Sigmoid colon (tissue), 7 donors: Measurements from ENCODE around the gene KIF19. TPM values are rescaled to one million over a fixed set of nuclear protein-coding genes. Genes with fewer than 3 reads are reported as not detected.
A peak's percentile ranks its signal among the peaks of the same experiment; 100 is the strongest.

Experiments used
- DNase-seq: peaks from one replicate; pipeline ENCODE4 v3.0.0-alpha.2; 2019
- H3K27ac ChIP-seq, 4 donors: fragments of 200-600 bp; sonication (generic); one replicate each; pipeline ENCODE4 v1.5.1; 2016 to 2019; ENCODE audit warnings: mild to moderate bottlenecking in 1 of 4
- H3K27me3 ChIP-seq, 3 donors: fragments of 200-600 bp; sonication (generic); one replicate each; pipeline ENCODE4 v1.5.1; 2019; ENCODE audit warnings: mild to moderate bottlenecking in 1 of 3
- H3K36me3 ChIP-seq, 4 donors: fragments of 200-600 bp; sonication (generic); one replicate each; pipeline ENCODE4 v1.5.1; 2016 to 2019
- H3K4me1 ChIP-seq, 4 donors: fragments of 200-600 bp; sonication (generic); one replicate each; pipeline ENCODE4 v1.5.1; 2017 to 2019
- H3K4me3 ChIP-seq, 4 donors: fragments of 200-600 bp; sonication (generic); one replicate each; pipeline ENCODE4 v1.5.1; 2017 to 2019; ENCODE audit warnings: mild to moderate bottlenecking in 2 of 4, moderate library complexity in 1 of 4
- H3K9me3 ChIP-seq, 4 donors: fragments of 200-600 bp in 3 of 4; sonication (generic) in 3 of 4; one replicate each; pipeline versions ENCODE4 v1.5.1 to v1.6.1; 2013 to 2019
- CTCF ChIP-seq, 4 experiments: fragments of 450-650 bp in 3 of 4; fragments of 200-600 bp in 1 of 4; IDR thresholded peaks; one replicate each; pipeline ENCODE4 v1.5.1; 2016 to 2019; ENCODE audit warnings: antibody characterized with exemption in 4 of 4, mild to moderate bottlenecking in 3 of 4, moderate library complexity in 2 of 4
- EP300 ChIP-seq, 4 donors: sonication (generic); formaldehyde crosslinking; IDR thresholded peaks; one replicate each; pipeline ENCODE4 v1.6.1; 2017; ENCODE audit warnings: antibody characterized with exemption in 4 of 4
- POLR2A ChIP-seq, 2 donors: fragments of 450-650 bp; IDR thresholded peaks; one replicate each; pipeline ENCODE4 v1.6.1; 2016; ENCODE audit warnings: antibody characterized with exemption in 2 of 2, mild to moderate bottlenecking in 2 of 2, moderate library complexity in 2 of 2
- POLR2AphosphoS5 ChIP-seq, 4 donors: sonication (generic); formaldehyde crosslinking; IDR thresholded peaks; one replicate each; pipeline ENCODE4 v1.6.1; 2017; ENCODE audit warnings: antibody characterized with exemption in 4 of 4
- WGBS, 2 donors: extraction: QIAGEN DNeasy Blood & Tissue Kit; methylation state at CpG; one replicate each; pipeline ENCODE4 v1.1.7; 2013; 5-methylcytosine and 5-hydroxymethylcytosine counted together
- intact Hi-C: fragments of 100-400 bp; cut with DNase I; formaldehyde crosslinking; loops from one replicate; pipeline ENCODE4 v1.15.1; 2023
- polyA plus RNA-seq, 3 donors: library from polyadenylated mRNA; stranded (reverse); fragments of 200-250 nt; gene quantifications; one replicate each; pipeline ENCODE4 v1.2.3, GENCODE V29; 2013
- total RNA-seq, 4 donors: library from RNA; depleted of rRNA; stranded (reverse); fragments of >200 nt; gene quantifications; one replicate each; pipeline ENCODE4 v1.1.0, GENCODE V29; 2016
- donor health status: healthy with polysubstance abuse.
- donor health status: Bipolar disorder and iron deficiency.
- donor health status: healthy.

KIF19 gene
- total and polyA plus RNA-seq, 7 donors, result 0.36 to 3.3 (median 0.80) TPM; not detected in 1

DNA sequence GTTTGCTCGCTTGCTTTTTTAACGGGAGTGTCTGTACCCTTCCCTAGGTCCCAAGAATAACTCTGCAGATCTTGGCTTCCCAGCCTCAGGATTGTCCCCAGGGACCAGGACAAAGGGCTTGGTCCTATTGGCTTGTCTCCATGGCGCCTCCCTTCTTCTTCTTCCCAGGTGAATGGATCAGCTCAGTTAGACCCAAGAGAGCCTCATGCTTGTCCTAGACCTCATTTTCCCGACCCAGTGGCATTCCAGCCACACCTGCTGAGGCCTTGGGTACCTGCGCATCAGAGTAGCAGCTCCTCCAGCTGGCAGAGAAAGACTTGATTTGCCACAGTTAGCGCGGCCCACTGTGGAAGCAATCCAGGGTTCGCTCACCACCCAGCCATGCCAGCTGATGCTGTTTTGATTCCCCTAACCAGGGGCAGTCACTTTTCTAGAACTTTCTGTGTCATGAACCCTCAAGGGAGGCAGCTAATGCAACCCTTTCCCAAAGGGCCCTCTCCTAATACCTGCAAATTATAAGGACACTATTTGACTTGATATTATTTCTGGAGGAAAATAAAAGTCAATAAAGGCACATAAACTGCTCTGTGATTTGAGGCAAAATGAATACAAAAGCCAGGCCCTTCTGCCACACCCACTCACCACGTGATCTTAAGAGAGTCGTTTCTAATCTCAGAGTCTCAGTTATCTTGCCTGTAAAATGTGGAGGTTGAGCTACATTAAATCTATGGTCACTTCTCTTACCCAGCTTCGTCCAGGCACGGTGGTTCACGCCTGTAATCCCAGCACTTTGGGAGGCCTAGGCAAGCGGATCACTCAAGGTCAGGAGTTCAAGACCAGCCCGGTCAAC, 55.2 kb downstream of the KIF19 start:
- intact Hi-C loops, result loop anchor here (2.0 to 10.0 kb wide), 2 partner anchors 50 to 224 kb away; no protein-coding TSS in a partner anchor
- WGBS, 2 donors, result 42 to 76% methylated on average over 15 of the region's 15 CpGs

GRCh38 chr17:74383141-74383540, 57.1 kb downstream of the KIF19 start:
- TF ChIP-seq EP300 (IDR thresholded peaks at IDR 0.05) (no peak), POLR2A (IDR thresholded peaks at IDR 0.05) (no peak), CTCF (IDR thresholded peaks at IDR 0.05) (no peak), POLR2AphosphoS5 (IDR thresholded peaks at IDR 0.05) (no peak)
- Histone ChIP-seq H3K36me3 (no peaks in the 10 kb centered on the region), H3K27ac (no peak overlapping the region), H3K4me3 (no peak overlapping the region), H3K9me3 (no peaks in the 10 kb centered on the region), H3K4me1 (peaks cover 0 to 15% (median 13%) of the 10 kb centered on the region in 4 donors), H3K27me3 (no peaks in the 10 kb centered on the region)
- WGBS, 2 donors, result 92 to 93% methylated on average over 5 of the region's 5 CpGs
- intact Hi-C loops, result loop anchor here (10.0 kb wide), 1 partner anchor 222 kb away; no protein-coding TSS in a partner anchor
- DNase-seq, result no peak

More for the DNA sequence above, 55.2 kb downstream of the KIF19 start:
- Histone ChIP-seq H3K4me3 (no peak overlapping the region), H3K36me3 (no peaks in the 10 kb centered on the region), H3K27me3 (no peaks in the 10 kb centered on the region), H3K4me1 (peaks cover 0 to 15% (median 13%) of the 10 kb centered on the region in 4 donors), H3K27ac (no peak overlapping the region), H3K9me3 (no peaks in the 10 kb centered on the region)
- TF ChIP-seq EP300 (IDR thresholded peaks at IDR 0.05), result no peak
- no peak for TF ChIP-seq POLR2A (IDR thresholded peaks at IDR 0.05)
- TF ChIP-seq POLR2AphosphoS5 (IDR thresholded peaks at IDR 0.05), result no peak
- TF ChIP-seq CTCF (IDR thresholded peaks at IDR 0.05), result peak in 1 of 4 experiments; percentile 0
- no peak for DNase-seq

DNA sequence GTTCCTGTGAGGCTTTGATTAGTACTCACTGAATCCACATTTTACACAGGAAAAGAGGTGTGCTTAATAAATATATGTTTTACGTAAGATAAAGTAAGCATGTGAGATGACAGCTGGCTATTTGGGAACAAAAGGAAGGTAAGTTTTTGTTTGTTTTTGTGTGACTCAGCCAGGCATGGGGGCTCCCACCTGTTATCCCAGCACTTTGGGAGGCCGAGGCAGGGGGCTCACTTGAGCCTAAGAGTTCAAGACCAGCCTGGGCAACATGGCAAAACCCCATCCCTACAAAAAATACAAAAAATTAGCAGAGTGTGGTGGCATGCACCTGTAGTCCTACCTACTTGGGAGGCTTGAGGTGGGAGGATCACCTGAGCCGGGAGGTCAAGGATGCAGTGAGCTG, 59.2 kb downstream of the KIF19 start:
- Histone ChIP-seq H3K4me1 (peaks cover 0 to 3% (median 2%) of the 10 kb centered on the region in 4 donors), H3K36me3 (no peaks in the 10 kb centered on the region), H3K27me3 (no peaks in the 10 kb centered on the region), H3K9me3 (no peaks in the 10 kb centered on the region), H3K27ac (no peak overlapping the region), H3K4me3 (no peak overlapping the region)
- 84 to 88% methylated on average over 3 of the region's 3 CpGs for WGBS, 2 donors
- intact Hi-C loops, result loop anchor here (10.0 kb wide), 1 partner anchor 220 kb away; no protein-coding TSS in a partner anchor
- DNase-seq, result no peak
- no peak for TF ChIP-seq POLR2A (IDR thresholded peaks at IDR 0.05)
- no peak for TF ChIP-seq CTCF (IDR thresholded peaks at IDR 0.05)
- TF ChIP-seq POLR2AphosphoS5 (IDR thresholded peaks at IDR 0.05), result no peak
- no peak for TF ChIP-seq EP300 (IDR thresholded peaks at IDR 0.05)

DNA sequence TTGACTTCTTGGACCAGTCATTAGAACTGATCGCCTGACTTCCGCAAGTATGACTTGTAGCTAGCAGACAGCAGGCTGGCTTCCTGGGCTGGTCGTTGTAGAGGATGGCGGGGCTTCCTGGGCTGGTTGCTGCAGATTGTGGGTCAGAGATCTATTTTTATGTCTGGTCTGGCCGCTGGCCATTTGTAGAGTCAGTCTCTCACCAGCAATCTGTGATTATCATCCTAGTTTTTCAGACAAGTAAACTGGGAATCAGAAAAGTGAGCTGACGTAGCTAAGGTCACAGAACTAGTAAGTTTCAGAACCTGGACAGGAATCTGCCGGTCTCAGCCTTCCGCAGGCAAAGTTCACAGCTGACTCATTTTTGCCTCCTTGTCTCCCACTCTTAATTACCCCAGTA, 60.4 kb downstream of the KIF19 start:
- DNase-seq, result no peak
- intact Hi-C loops, result loop anchor here (10.0 kb wide), 1 partner anchor 218 kb away; no protein-coding TSS in a partner anchor
- no peak overlapping the region for H3K4me3 ChIP-seq
- TF ChIP-seq EP300 (IDR thresholded peaks at IDR 0.05), result no peak
- no peak for TF ChIP-seq CTCF (IDR thresholded peaks at IDR 0.05)
- TF ChIP-seq POLR2A (IDR thresholded peaks at IDR 0.05), result no peak
- no peak for TF ChIP-seq POLR2AphosphoS5 (IDR thresholded peaks at IDR 0.05)
- no peaks in the 10 kb centered on the region for H3K27me3 ChIP-seq
- no peaks in the 10 kb centered on the region for H3K4me1 ChIP-seq
- H3K9me3 ChIP-seq, result no peaks in the 10 kb centered on the region
- H3K27ac ChIP-seq, result no peak overlapping the region
- no peaks in the 10 kb centered on the region for H3K36me3 ChIP-seq
- 70 to 74% methylated on average over 8 of the region's 8 CpGs for WGBS, 2 donors
